Measurements from ENCODE around the gene ECE1.

Gene ECE1

GRCh38 chr1:21325231-21325718, 35.0 kb upstream of the ECE1 start:
- H3K9me3 ChIP-seq (ENCODE audit: control insufficient read depth, insufficient read depth, low read length): no peaks in the 10 kb centered on the region
- no peaks in the 10 kb centered on the region for H3K36me3 ChIP-seq (ENCODE audit: control insufficient read depth, insufficient read depth, low read length)
- H3K4me3 ChIP-seq (ENCODE audit: low read length): no peak overlapping the region
- no CpG with 5 or more reads among the region's 7 CpGs for WGBS (ENCODE audit: insufficient coverage, insufficient read length)
- H3K27ac ChIP-seq (ENCODE audit: low read length): no peak overlapping the region
- no peak for DNase-seq (ENCODE audit: low read depth, low spot score)
- no peaks in the 10 kb centered on the region for H3K27me3 ChIP-seq (ENCODE audit: control insufficient read depth, insufficient read depth, low read length)
- peaks cover 30% of the 10 kb centered on the region for H3K4me1 ChIP-seq (ENCODE audit: control insufficient read depth, insufficient read depth, low read length)

GRCh38 chr1:21324368-21325141, 34.3 kb upstream of the ECE1 start:
- WGBS (ENCODE audit: insufficient coverage, insufficient read length): no CpG with 5 or more reads among the region's 14 CpGs
- no peaks in the 10 kb centered on the region for H3K27me3 ChIP-seq (ENCODE audit: control insufficient read depth, insufficient read depth, low read length)
- DNase-seq (ENCODE audit: low read depth, low spot score): no peak
- H3K9me3 ChIP-seq (ENCODE audit: control insufficient read depth, insufficient read depth, low read length): no peaks in the 10 kb centered on the region
- H3K36me3 ChIP-seq (ENCODE audit: control insufficient read depth, insufficient read depth, low read length): no peaks in the 10 kb centered on the region
- no peak overlapping the region for H3K4me3 ChIP-seq (ENCODE audit: low read length)
- H3K27ac ChIP-seq (ENCODE audit: low read length): no peak overlapping the region
- H3K4me1 ChIP-seq (ENCODE audit: control insufficient read depth, insufficient read depth, low read length): peaks cover 29% of the 10 kb centered on the region

DNA sequence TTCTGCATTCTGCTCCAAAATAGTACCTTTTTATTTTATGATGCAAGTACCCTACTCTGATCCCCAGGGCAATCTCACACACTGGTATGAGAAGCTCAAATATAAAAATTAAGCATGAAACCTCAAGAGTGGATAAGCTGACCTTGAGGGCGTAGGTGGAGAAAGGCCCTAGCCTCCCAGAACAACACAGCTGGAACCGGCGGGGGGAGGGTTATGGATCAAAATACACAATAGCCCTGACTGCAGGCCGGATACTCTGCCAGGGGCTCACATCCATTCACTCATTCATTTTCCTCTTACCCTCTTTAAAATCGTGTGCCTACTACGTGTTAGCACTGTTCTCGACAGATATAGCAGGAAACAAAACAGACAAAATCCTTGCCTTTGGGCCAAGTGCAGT, 32.8 kb upstream of the ECE1 start:
- WGBS (ENCODE audit: insufficient coverage, insufficient read length): no CpG with 5 or more reads among the region's 7 CpGs
- peaks cover 26% of the 10 kb centered on the region for H3K4me1 ChIP-seq (ENCODE audit: control insufficient read depth, insufficient read depth, low read length)
- no peaks in the 10 kb centered on the region for H3K36me3 ChIP-seq (ENCODE audit: control insufficient read depth, insufficient read depth, low read length)
- no peak overlapping the region for H3K27ac ChIP-seq (ENCODE audit: low read length)
- no peaks in the 10 kb centered on the region for H3K9me3 ChIP-seq (ENCODE audit: control insufficient read depth, insufficient read depth, low read length)
- H3K27me3 ChIP-seq (ENCODE audit: control insufficient read depth, insufficient read depth, low read length): no peaks in the 10 kb centered on the region
- no peak for DNase-seq (ENCODE audit: low read depth, low spot score)
- H3K4me3 ChIP-seq (ENCODE audit: low read length): no peak overlapping the region

- Histone ChIP-seq H3K4me3 (ENCODE audit: low read length) (no peak overlapping the region), H3K9me3 (ENCODE audit: control insufficient read depth, insufficient read depth, low read length) (no peaks in the 10 kb centered on the region), H3K4me1 (ENCODE audit: control insufficient read depth, insufficient read depth, low read length) (peaks cover 27% of the 10 kb centered on the region), H3K27ac (ENCODE audit: low read length) (no peak overlapping the region), H3K36me3 (ENCODE audit: control insufficient read depth, insufficient read depth, low read length) (no peaks in the 10 kb centered on the region), H3K27me3 (ENCODE audit: control insufficient read depth, insufficient read depth, low read length) (no peaks in the 10 kb centered on the region)
- no peak for DNase-seq (ENCODE audit: low read depth, low spot score)
- WGBS (ENCODE audit: insufficient coverage, insufficient read length): no CpG with 5 or more reads among the region's 6 CpGs
Observed at GRCh38 chr1:21322681-21323016, 32.4 kb upstream of the ECE1 start.

DNA sequence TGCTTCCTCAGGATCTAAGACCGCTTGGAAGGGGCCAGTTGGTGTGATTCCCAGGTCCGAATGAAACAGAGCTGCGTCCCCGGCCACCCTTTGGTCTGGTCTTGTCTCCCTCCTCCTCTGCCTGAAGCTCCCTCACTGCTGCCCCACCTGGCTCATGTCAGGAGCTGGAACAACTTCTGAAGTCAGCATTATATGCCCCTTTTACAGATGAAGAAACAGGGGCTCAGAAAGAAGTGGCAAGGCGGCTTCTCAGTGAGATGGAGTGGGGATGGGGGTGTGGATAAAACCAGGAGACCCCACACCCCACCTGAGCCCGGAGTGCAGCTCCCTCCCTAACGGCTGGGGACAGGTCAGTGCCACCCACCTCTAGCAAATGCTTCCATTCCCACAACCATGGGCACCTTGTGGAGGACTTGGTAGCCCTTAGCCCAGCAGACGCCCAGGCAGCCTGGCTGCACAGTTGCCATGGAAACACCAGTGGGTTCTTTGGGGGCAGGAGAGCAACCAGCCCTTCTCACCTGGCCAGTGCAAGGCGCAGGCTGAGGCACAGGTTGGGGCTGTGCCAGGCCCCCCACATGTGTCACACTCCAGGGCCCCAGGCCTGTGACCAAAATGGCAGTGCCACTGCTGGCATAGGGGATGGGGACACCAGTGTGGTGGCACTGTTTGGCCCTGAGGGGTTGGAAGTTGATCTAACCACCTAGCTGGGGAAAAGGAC, 31.9 kb upstream of the ECE1 start:
- Histone ChIP-seq H3K27ac (ENCODE audit: low read length) (no peak overlapping the region), H3K4me1 (ENCODE audit: control insufficient read depth, insufficient read depth, low read length) (peaks cover 24% of the 10 kb centered on the region), H3K27me3 (ENCODE audit: control insufficient read depth, insufficient read depth, low read length) (no peaks in the 10 kb centered on the region), H3K4me3 (ENCODE audit: low read length) (no peak overlapping the region), H3K9me3 (ENCODE audit: control insufficient read depth, insufficient read depth, low read length) (no peaks in the 10 kb centered on the region), H3K36me3 (ENCODE audit: control insufficient read depth, insufficient read depth, low read length) (no peaks in the 10 kb centered on the region)
- DNase-seq (ENCODE audit: low read depth, low spot score): no peak
- WGBS (ENCODE audit: insufficient coverage, insufficient read length): no CpG with 5 or more reads among the region's 9 CpGs

- Histone ChIP-seq H3K4me3 (ENCODE audit: low read length) (no peak overlapping the region), H3K27ac (ENCODE audit: low read length) (no peak overlapping the region), H3K27me3 (ENCODE audit: control insufficient read depth, insufficient read depth, low read length) (no peaks in the 10 kb centered on the region), H3K9me3 (ENCODE audit: control insufficient read depth, insufficient read depth, low read length) (no peaks in the 10 kb centered on the region), H3K4me1 (ENCODE audit: control insufficient read depth, insufficient read depth, low read length) (peaks cover 19% of the 10 kb centered on the region), H3K36me3 (ENCODE audit: control insufficient read depth, insufficient read depth, low read length) (no peaks in the 10 kb centered on the region)
- no CpG with 5 or more reads among the region's 12 CpGs for WGBS (ENCODE audit: insufficient coverage, insufficient read length)
- DNase-seq (ENCODE audit: low read depth, low spot score): no peak
Observed at GRCh38 chr1:21320410-21321108, 30.3 kb upstream of the ECE1 start.

GRCh38 chr1:21319447-21320407, 29.5 kb upstream of the ECE1 start:
- H3K36me3 ChIP-seq (ENCODE audit: control insufficient read depth, insufficient read depth, low read length): no peaks in the 10 kb centered on the region
- peaks cover 19% of the 10 kb centered on the region for H3K4me1 ChIP-seq (ENCODE audit: control insufficient read depth, insufficient read depth, low read length)
- H3K27ac ChIP-seq (ENCODE audit: low read length): no peak overlapping the region
- whole genome bisulfite sequencing (ENCODE audit: insufficient coverage, insufficient read length): no CpG with 5 or more reads among the region's 24 CpGs
- no peaks in the 10 kb centered on the region for H3K27me3 ChIP-seq (ENCODE audit: control insufficient read depth, insufficient read depth, low read length)
- no peak for DNase-seq (ENCODE audit: low read depth, low spot score)
- no peaks in the 10 kb centered on the region for H3K9me3 ChIP-seq (ENCODE audit: control insufficient read depth, insufficient read depth, low read length)
- H3K4me3 ChIP-seq (ENCODE audit: low read length): no peak overlapping the region

DNA sequence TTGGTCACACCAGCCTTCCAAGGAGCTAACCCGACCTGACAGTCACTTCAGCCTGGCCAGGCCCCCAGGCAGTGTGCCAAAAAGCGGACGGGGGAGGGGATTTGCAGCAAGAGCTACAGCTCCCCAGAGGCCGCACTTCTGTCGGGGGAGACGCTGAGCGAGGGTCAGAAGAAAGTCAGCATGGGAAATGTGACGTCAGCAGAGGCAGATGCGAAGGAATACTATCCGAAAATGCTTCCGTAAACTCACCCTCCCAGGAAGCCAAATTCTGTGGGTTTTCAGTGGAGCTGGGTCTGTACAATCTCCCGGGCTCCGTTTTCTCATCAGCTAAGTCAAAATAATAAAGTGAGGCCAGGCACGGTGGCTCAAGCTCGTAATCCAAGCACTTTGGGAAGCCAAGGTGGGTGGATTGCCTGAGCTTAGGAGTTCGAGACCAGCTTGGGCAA, 28.5 kb upstream of the ECE1 start:
- no peaks in the 10 kb centered on the region for H3K27me3 ChIP-seq (ENCODE audit: control insufficient read depth, insufficient read depth, low read length)
- no peak overlapping the region for H3K4me3 ChIP-seq (ENCODE audit: low read length)
- DNase-seq (ENCODE audit: low read depth, low spot score): no peak
- H3K4me1 ChIP-seq (ENCODE audit: control insufficient read depth, insufficient read depth, low read length): peaks cover 19% of the 10 kb centered on the region
- H3K9me3 ChIP-seq (ENCODE audit: control insufficient read depth, insufficient read depth, low read length): no peaks in the 10 kb centered on the region
- no peak overlapping the region for H3K27ac ChIP-seq (ENCODE audit: low read length)
- WGBS (ENCODE audit: insufficient coverage, insufficient read length): no CpG with 5 or more reads among the region's 16 CpGs
- no peaks in the 10 kb centered on the region for H3K36me3 ChIP-seq (ENCODE audit: control insufficient read depth, insufficient read depth, low read length)

DNA sequence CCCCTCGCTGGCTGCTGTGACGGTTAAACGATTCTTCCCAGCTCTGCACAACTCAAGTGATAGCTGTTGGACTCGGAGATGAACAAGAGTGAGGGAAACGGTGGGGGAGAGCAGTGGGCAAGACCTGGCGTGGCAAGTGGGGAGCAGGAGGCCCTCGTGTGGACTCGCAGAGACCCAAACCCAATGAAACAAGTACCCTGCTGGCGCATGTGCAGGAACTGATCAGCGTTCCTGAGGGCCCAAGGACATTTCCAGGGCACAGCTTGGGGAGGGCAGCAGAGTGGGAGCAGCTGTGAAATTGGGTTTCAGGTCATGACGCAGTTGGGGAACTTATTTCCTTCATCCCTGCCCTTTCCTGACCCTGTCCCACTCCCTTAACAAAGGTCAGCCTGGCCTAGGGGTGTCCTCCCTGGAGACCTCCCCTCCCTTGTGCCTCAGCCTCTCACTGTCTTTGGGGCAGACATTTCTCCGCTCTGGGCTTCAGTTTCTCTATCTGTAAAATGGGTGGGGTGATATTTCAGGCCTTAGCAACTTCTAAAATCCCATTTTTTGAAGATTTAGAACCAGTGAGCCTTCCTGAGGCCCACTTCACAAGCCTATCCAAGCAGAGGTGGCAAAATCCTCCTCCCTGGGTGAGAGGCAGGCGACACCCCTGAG, 27.9 kb upstream of the ECE1 start:
- DNase-seq (ENCODE audit: low read depth, low spot score): no peak

More for the DNA sequence above, 27.9 kb upstream of the ECE1 start:
- Histone ChIP-seq H3K36me3 (ENCODE audit: control insufficient read depth, insufficient read depth, low read length) (no peaks in the 10 kb centered on the region), H3K27me3 (ENCODE audit: control insufficient read depth, insufficient read depth, low read length) (no peaks in the 10 kb centered on the region), H3K27ac (ENCODE audit: low read length) (no peak overlapping the region), H3K4me1 (ENCODE audit: control insufficient read depth, insufficient read depth, low read length) (peaks cover 21% of the 10 kb centered on the region), H3K4me3 (ENCODE audit: low read length) (no peak overlapping the region), H3K9me3 (ENCODE audit: control insufficient read depth, insufficient read depth, low read length) (no peaks in the 10 kb centered on the region)
- WGBS (ENCODE audit: insufficient coverage, insufficient read length): no CpG with 5 or more reads among the region's 13 CpGs
